GM18505 (cell line): ENCODE results near the gene YRDC.
"Not testable (repeated sequence)": the region's sequence is repeated elsewhere in the genome, so short reads cannot be mapped to it uniquely, and the experiment has no call there.

Experiments used
- ATAC-seq: cut with Tn5 transposase; IDR thresholded peaks from one replicate; pipeline ENCODE4 v1.9.1; 2021; ENCODE audit not compliant: unreplicated experiment
- POLR2A ChIP-seq: IDR thresholded peaks from 4 replicates; pipeline ENCODE4 v1.6.1; 2011; ENCODE audit warnings: borderline replicate concordance; ENCODE audit not compliant: insufficient read depth, insufficient read length; ENCODE audit errors: extremely low read depth

YRDC gene

GRCh38 chr1:37808369-37809319 lies 636 bp upstream of the YRDC start:
- peak; percentile 42 for ATAC-seq
- no peak for TF ChIP-seq POLR2A

- ATAC-seq, result no peak
- no peak for TF ChIP-seq POLR2A
These were observed 821 bp downstream of the YRDC start for GRCh38 chr1:37807220-37807554.

- no peak for TF ChIP-seq POLR2A
- no peak for ATAC-seq
These were observed 5.6 kb downstream of the YRDC start for GRCh38 chr1:37802439-37802838.

GRCh38 chr1:37797750-37798345 lies 10.2 kb downstream of the YRDC start:
- no peak for ATAC-seq

GRCh38 chr1:37795340-37796125 lies 12.5 kb downstream of the YRDC start:
- ATAC-seq, result no peak
- TF ChIP-seq POLR2A, result no peak

More at GRCh38 chr1:37797750-37798345, 10.2 kb downstream of the YRDC start:
- TF ChIP-seq POLR2A, result no peak

- ATAC-seq, result no peak
These were observed 13.4 kb downstream of the YRDC start for GRCh38 chr1:37794372-37795339.

GRCh38 chr1:37793773-37794371 lies 14.1 kb downstream of the YRDC start, which contains the start of gene MANEAL:
Gene MANEAL, plus strand, starts transcription at chr1:37793847. Its CDS starts 336 bp downstream, at chr1:37794183.
- no peak for ATAC-seq
- peak; percentile 57 for TF ChIP-seq POLR2A

More at GRCh38 chr1:37794372-37795339, 13.4 kb downstream of the YRDC start:
- TF ChIP-seq POLR2A, result no peak

- TF ChIP-seq POLR2A, result no peak
- no peak for ATAC-seq
These were observed 14.9 kb downstream of the YRDC start for GRCh38 chr1:37792943-37793686.

- no peak for ATAC-seq
These were observed 25.5 kb downstream of the YRDC start for GRCh38 chr1:37782491-37782890.

GRCh38 chr1:37778654-37779053 lies 29.4 kb downstream of the YRDC start:
- no peak for ATAC-seq
- no peak for TF ChIP-seq POLR2A

More at GRCh38 chr1:37782491-37782890, 25.5 kb downstream of the YRDC start:
- no peak for TF ChIP-seq POLR2A

- no peak for ATAC-seq
- no peak for TF ChIP-seq POLR2A
These were observed 31.0 kb downstream of the YRDC start for GRCh38 chr1:37776946-37777516.

- not testable (repeated sequence) for ATAC-seq
These were observed 36.6 kb downstream of the YRDC start for GRCh38 chr1:37771440-37771839.
